Effector memory CD4-positive, alpha-beta T cell (primary cell): ENCODE results near the gene PITPNB.

ENCODE experiments used
- DNase-seq, 3 donors: peaks; one replicate each; pipeline ENCODE4 v3.0.0-alpha.2; 2020
- H3K27ac ChIP-seq: 2 replicates; pipeline ENCODE4 v1.7.0; 2013; ENCODE audit warnings: mild to moderate bottlenecking, low read length, moderate library complexity; ENCODE audit not compliant: insufficient read depth, poor library complexity, severe bottlenecking
- H3K27me3 ChIP-seq: replicated peaks from 2 replicates; pipeline ENCODE4 v1.7.0; 2013; ENCODE audit warnings: mild to moderate bottlenecking, low read length; ENCODE audit not compliant: insufficient read depth, control insufficient read depth, poor library complexity, severe bottlenecking
- H3K36me3 ChIP-seq: 2 replicates; pipeline ENCODE4 v1.7.0; 2013; ENCODE audit warnings: mild to moderate bottlenecking, low read length, moderate library complexity; ENCODE audit not compliant: control insufficient read depth, insufficient read depth
- H3K4me1 ChIP-seq: 2 replicates; pipeline ENCODE4 v1.7.0; 2013; ENCODE audit warnings: low read length, mild to moderate bottlenecking; ENCODE audit not compliant: control insufficient read depth, insufficient read depth, poor library complexity, severe bottlenecking
- H3K4me3 ChIP-seq: 2 replicates; pipeline ENCODE4 v1.7.0; 2013; ENCODE audit warnings: low read length, low read depth, mild to moderate bottlenecking; ENCODE audit not compliant: insufficient read depth, poor library complexity, severe bottlenecking
- H3K9me3 ChIP-seq: 2 replicates; pipeline ENCODE4 v1.7.0; 2013; ENCODE audit warnings: mild to moderate bottlenecking, low read length, moderate library complexity; ENCODE audit not compliant: control insufficient read depth

Gene PITPNB

GRCh38 chr22:27846910-27847309 is 72.1 kb downstream of the PITPNB start:
- H3K4me3 ChIP-seq: no peak overlapping the region
- H3K36me3 ChIP-seq: peaks cover 44% of the 10 kb centered on the region
- H3K4me1 ChIP-seq: no peaks in the 10 kb centered on the region
- no peak for DNase-seq
- no peak overlapping the region for H3K27ac ChIP-seq
- no peaks in the 10 kb centered on the region for H3K27me3 ChIP-seq
- H3K9me3 ChIP-seq: no peaks in the 10 kb centered on the region

- H3K27me3 ChIP-seq: no peaks in the 10 kb centered on the region
- H3K9me3 ChIP-seq: no peaks in the 10 kb centered on the region
- no peaks in the 10 kb centered on the region for H3K4me1 ChIP-seq
- DNase-seq: no peak
- H3K36me3 ChIP-seq: peaks cover 38% of the 10 kb centered on the region
- no peak overlapping the region for H3K4me3 ChIP-seq
- H3K27ac ChIP-seq: no peak overlapping the region
Observed at GRCh38 chr22:27846248-27846757, 72.8 kb downstream of the PITPNB start.

GRCh38 chr22:27845644-27846043 is 73.4 kb downstream of the PITPNB start:
- Histone ChIP-seq H3K36me3 (peaks cover 32% of the 10 kb centered on the region), H3K27ac (no peak overlapping the region), H3K4me3 (no peak overlapping the region), H3K9me3 (no peaks in the 10 kb centered on the region), H3K4me1 (no peaks in the 10 kb centered on the region), H3K27me3 (no peaks in the 10 kb centered on the region)
- no peak for DNase-seq

GRCh38 chr22:27844656-27845591 is 74.1 kb downstream of the PITPNB start:
- H3K9me3 ChIP-seq: no peaks in the 10 kb centered on the region
- H3K4me1 ChIP-seq: no peaks in the 10 kb centered on the region
- H3K27me3 ChIP-seq: no peaks in the 10 kb centered on the region
- H3K4me3 ChIP-seq: no peak overlapping the region
- no peak for DNase-seq
- H3K36me3 ChIP-seq: peaks cover 25% of the 10 kb centered on the region
- no peak overlapping the region for H3K27ac ChIP-seq

- H3K9me3 ChIP-seq: no peaks in the 10 kb centered on the region
- DNase-seq: no peak
- no peak overlapping the region for H3K4me3 ChIP-seq
- H3K27me3 ChIP-seq: no peaks in the 10 kb centered on the region
- H3K27ac ChIP-seq: no peak overlapping the region
- peaks cover 20% of the 10 kb centered on the region for H3K36me3 ChIP-seq
- H3K4me1 ChIP-seq: no peaks in the 10 kb centered on the region
Observed at GRCh38 chr22:27844256-27844655, 74.8 kb downstream of the PITPNB start.

GRCh38 chr22:27843441-27843840 is 75.6 kb downstream of the PITPNB start:
- H3K9me3 ChIP-seq: no peaks in the 10 kb centered on the region
- H3K4me3 ChIP-seq: no peak overlapping the region
- DNase-seq: no peak
- no peaks in the 10 kb centered on the region for H3K27me3 ChIP-seq
- H3K4me1 ChIP-seq: no peaks in the 10 kb centered on the region
- peaks cover 15% of the 10 kb centered on the region for H3K36me3 ChIP-seq
- no peak overlapping the region for H3K27ac ChIP-seq

GRCh38 chr22:27842669-27843431 is 76.2 kb downstream of the PITPNB start:
- no peaks in the 10 kb centered on the region for H3K9me3 ChIP-seq
- H3K27ac ChIP-seq: no peak overlapping the region
- no peaks in the 10 kb centered on the region for H3K27me3 ChIP-seq
- peaks cover 10% of the 10 kb centered on the region for H3K36me3 ChIP-seq
- no peak overlapping the region for H3K4me3 ChIP-seq
- H3K4me1 ChIP-seq: no peaks in the 10 kb centered on the region
- no peak for DNase-seq

- DNase-seq: no peak
- Histone ChIP-seq H3K4me1 (no peaks in the 10 kb centered on the region), H3K9me3 (no peaks in the 10 kb centered on the region), H3K27ac (no peak overlapping the region), H3K4me3 (no peak overlapping the region), H3K36me3 (peaks cover 7% of the 10 kb centered on the region), H3K27me3 (no peaks in the 10 kb centered on the region)
Observed at GRCh38 chr22:27842201-27842600, 76.9 kb downstream of the PITPNB start.

GRCh38 chr22:27840436-27840835 is 78.6 kb downstream of the PITPNB start:
- Histone ChIP-seq H3K36me3 (no peaks in the 10 kb centered on the region), H3K9me3 (no peaks in the 10 kb centered on the region), H3K27me3 (no peaks in the 10 kb centered on the region), H3K4me3 (no peak overlapping the region), H3K4me1 (no peaks in the 10 kb centered on the region), H3K27ac (no peak overlapping the region)
- no peak for DNase-seq
